Anterior cingulate cortex (tissue), 58 donors: ENCODE data around the gene CCDC201.
A peak's percentile ranks its signal among the peaks of the same experiment; 100 is the strongest.

ENCODE experiments used
- DNase-seq, 58 donors: peaks; one replicate each; lab custom pipeline; 2025; lab: John Stamatoyannopoulos, UW

The CCDC201 gene

GRCh38 chr7:45893996-45894664 lies 21.2 kb upstream of the CCDC201 start:
- no peak for DNase-seq

- DNase-seq = no peak
Measured at GRCh38 chr7:45893374-45893995, 20.6 kb upstream of the CCDC201 start.

GRCh38 chr7:45892407-45893035 lies 19.6 kb upstream of the CCDC201 start:
- DNase-seq = no peak

- DNase-seq = no peak
Measured at GRCh38 chr7:45891462-45892402, 18.9 kb upstream of the CCDC201 start.

- DNase-seq = peak in 2 of 58 donors; percentile 3 to 34
Measured at GRCh38 chr7:45890902-45891461, 18.1 kb upstream of the CCDC201 start.

- no peak for DNase-seq
Measured at GRCh38 chr7:45890125-45890901, 17.4 kb upstream of the CCDC201 start.

- DNase-seq = no peak
Measured at GRCh38 chr7:45889367-45890067, 16.6 kb upstream of the CCDC201 start.

GRCh38 chr7:45888993-45889366 lies 16.1 kb upstream of the CCDC201 start:
- peak in 1 of 58 donors; percentile 17 for DNase-seq

- DNase-seq = peak in 5 of 58 donors; percentile 16 to 38 (median 18)
Measured at GRCh38 chr7:45888185-45888992, 15.5 kb upstream of the CCDC201 start, which contains the start of gene IGFBP1. IGFBP1 (plus strand) TSS chr7:45888488; CDS start chr7:45888653, 165 bp downstream.

- DNase-seq = no peak
Measured at GRCh38 chr7:45886931-45887667, 14.2 kb upstream of the CCDC201 start.

- DNase-seq = no peak
Measured at GRCh38 chr7:45885264-45885882, 12.5 kb upstream of the CCDC201 start.

GRCh38 chr7:45884136-45884535 lies 11.3 kb upstream of the CCDC201 start:
- no peak for DNase-seq

- no peak for DNase-seq
Measured at GRCh38 chr7:45882465-45882810, 9.6 kb upstream of the CCDC201 start.

- DNase-seq = no peak
Measured at GRCh38 chr7:45881759-45882464, 9.0 kb upstream of the CCDC201 start.

- DNase-seq = no peak
Measured at GRCh38 chr7:45881280-45881758, 8.4 kb upstream of the CCDC201 start.

GRCh38 chr7:45880433-45880860 lies 7.6 kb upstream of the CCDC201 start:
- no peak for DNase-seq
